H1 (cell line): ENCODE results near the gene MEIS2. TPM values are rescaled to one million over a fixed set of nuclear protein-coding genes. Genes with fewer than 3 reads are reported as not detected.

ENCODE experiments used
- CTCF ChIA-PET: fragments of 300-600 bp; sonication (Branson Sonifier 250); formaldehyde crosslinking; loops from one replicate; lab custom pipeline; 2021; ENCODE audit not compliant: partially characterized antibody; lab: Charles Lee
- POLR2A ChIA-PET: fragments of 300-600 bp; sonication (Branson Sonifier 250); formaldehyde crosslinking; loops from one replicate; lab custom pipeline; 2021; ENCODE audit warnings: inconsistent platforms; ENCODE audit not compliant: partially characterized antibody; lab: Charles Lee
- DNase-seq, 2 experiments: peaks; one replicate each; pipeline versions ENCODE4 v3.0.0 to v3.0.0-alpha.2; 2010 to 2022; ENCODE audit warnings: low spot score in 2 of 2, low read depth in 1 of 2, mixed read lengths in 1 of 2
- FAIRE-seq: peaks from 2 replicates; lab custom pipeline; 2011; peaks lifted over from hg19 to GRCh38; lab: Jason Lieb, UNC
- H2AFZ ChIP-seq: 2 replicates; pipeline ENCODE4 v1.8.1; 2012; ENCODE audit warnings: low read length, inconsistent platforms
- H2AK5ac ChIP-seq: 2 replicates; pipeline ENCODE4 v1.6.1; 2013; ENCODE audit warnings: low read depth, low read length
- H2BK120ac ChIP-seq: replicated peaks from 2 replicates; pipeline ENCODE3; 2013; ENCODE audit warnings: low read depth, low read length, inconsistent platforms
- H2BK12ac ChIP-seq: 2 replicates; pipeline ENCODE4 v1.6.1; 2013; ENCODE audit warnings: low read depth, low read length
- H2BK15ac ChIP-seq: 2 replicates; pipeline ENCODE4 v1.6.1; 2013; ENCODE audit warnings: low read length
- H2BK20ac ChIP-seq: 2 replicates; pipeline ENCODE4 v1.6.1; 2013; ENCODE audit warnings: low read length
- H2BK5ac ChIP-seq: 2 replicates; pipeline ENCODE4 v1.6.1; 2013; ENCODE audit warnings: low read depth, low read length
- H3K14ac ChIP-seq: 2 replicates; pipeline ENCODE4 v1.6.1; 2013; ENCODE audit warnings: inconsistent platforms; ENCODE audit not compliant: insufficient read length
- H3K18ac ChIP-seq: 2 replicates; pipeline ENCODE4 v1.6.1; 2013; ENCODE audit warnings: low read length; ENCODE audit errors: extremely low read depth
- H3K23ac ChIP-seq: 2 replicates; pipeline ENCODE4 v1.6.1; 2013; ENCODE audit warnings: inconsistent platforms; ENCODE audit not compliant: insufficient read length
- H3K23me2 ChIP-seq: 2 replicates; pipeline ENCODE4 v1.6.1; 2013; ENCODE audit warnings: low read depth, low read length
- H3K27ac ChIP-seq: 2 replicates; pipeline ENCODE4 v1.6.1; 2011; ENCODE audit warnings: low read depth, low read length, inconsistent platforms
- H3K27me3 ChIP-seq, 4 experiments: replicated peaks in 1 of 4; 1 replicate in 1 of 4; 2 replicates in 3 of 4; pipeline versions ENCODE4 v1.6.1 to v1.8.1; 2011 to 2013; ENCODE audit warnings: low read length in 3 of 4, mild to moderate bottlenecking in 3 of 4, inconsistent platforms in 2 of 4, mixed read lengths in 2 of 4, moderate library complexity in 1 of 4; ENCODE audit not compliant: control insufficient read depth in 3 of 4, insufficient read depth in 3 of 4; ENCODE audit errors: extremely low read depth in 1 of 4
- H3K36me3 ChIP-seq, 4 experiments: 2 replicates each; pipeline versions ENCODE4 v1.6.1 to v1.8.1; 2011 to 2013; ENCODE audit warnings: mild to moderate bottlenecking in 4 of 4, low read length in 3 of 4, moderate library complexity in 2 of 4, control low read depth in 1 of 4, inconsistent platforms in 1 of 4; ENCODE audit not compliant: insufficient read depth in 4 of 4, control insufficient read depth in 2 of 4
- H3K4ac ChIP-seq: replicated peaks from 2 replicates; pipeline ENCODE3; 2013; ENCODE audit warnings: low read length, low read depth, mixed read lengths, inconsistent platforms; ENCODE audit not compliant: insufficient read length
- H3K4me1 ChIP-seq, 4 experiments: replicated peaks in 1 of 4; 1 replicate in 1 of 4; 2 replicates in 3 of 4; pipeline versions ENCODE4 v1.6.1 to v1.8.1; 2011 to 2013; ENCODE audit warnings: low read length in 3 of 4, inconsistent platforms in 2 of 4, mixed read lengths in 1 of 4; ENCODE audit not compliant: insufficient read depth in 4 of 4, control insufficient read depth in 3 of 4
- H3K4me2 ChIP-seq, 2 experiments: 2 replicates each; pipeline versions ENCODE4 v1.6.1 to v1.8.1; 2011 to 2013; ENCODE audit warnings: low read depth in 2 of 2, low read length in 2 of 2, control low read depth in 1 of 2, inconsistent platforms in 1 of 2, mild to moderate bottlenecking in 1 of 2; ENCODE audit not compliant: insufficient read depth in 1 of 2
- H3K4me3 ChIP-seq, 4 experiments: fragments of 200-600, 300-600 bp in 1 of 4; sonication (generic), shearing (Covaris generic), sonication (Bioruptor Twin) in 1 of 4; 2 replicates each; pipeline versions ENCODE4 v1.5.1 to v1.8.1; 2011 to 2016; ENCODE audit warnings: low read length in 4 of 4, low read depth in 3 of 4, control low read depth in 2 of 4, inconsistent platforms in 2 of 4, mild to moderate bottlenecking in 2 of 4, mixed read lengths in 1 of 4, moderate library complexity in 1 of 4; ENCODE audit not compliant: insufficient read depth in 2 of 4; ENCODE audit errors: extremely low read depth in 1 of 4
- H3K56ac ChIP-seq: replicated peaks from 2 replicates; pipeline ENCODE3; 2013; ENCODE audit warnings: low read depth, mild to moderate bottlenecking, mixed read lengths, low read length, inconsistent platforms; ENCODE audit not compliant: insufficient read length
- H3K79me1 ChIP-seq: 2 replicates; pipeline ENCODE4 v1.6.1; 2013; ENCODE audit warnings: low read depth, low read length, control low read depth
- H3K79me2 ChIP-seq, 2 experiments: 2 replicates each; pipeline versions ENCODE4 v1.6.1 to v1.8.1; 2012 to 2013; ENCODE audit warnings: low read length in 2 of 2, mild to moderate bottlenecking in 2 of 2, inconsistent platforms in 1 of 2; ENCODE audit not compliant: insufficient read depth in 2 of 2, control insufficient read depth in 1 of 2
- H3K9ac ChIP-seq, 4 experiments: replicated peaks in 1 of 4; 1 replicate in 1 of 4; 2 replicates in 3 of 4; pipeline versions ENCODE4 v1.6.1 to v1.8.1; 2011 to 2013; ENCODE audit warnings: low read depth in 3 of 4, low read length in 3 of 4, control low read depth in 2 of 4, mild to moderate bottlenecking in 2 of 4, moderate library complexity in 2 of 4, inconsistent platforms in 1 of 4; ENCODE audit errors: extremely low read depth in 1 of 4
- H3K9me3 ChIP-seq, 2 experiments: 2 replicates each; pipeline versions ENCODE4 v1.6.1 to v1.8.1; 2012 to 2013; ENCODE audit warnings: mild to moderate bottlenecking in 2 of 2, moderate library complexity in 2 of 2, control low read depth in 1 of 2, inconsistent platforms in 1 of 2, low read depth in 1 of 2, low read length in 1 of 2, mixed read lengths in 1 of 2; ENCODE audit not compliant: insufficient read depth in 2 of 2
- H4K20me1 ChIP-seq, 2 experiments: replicated peaks in 1 of 2; 2 replicates each; pipeline versions ENCODE3 to v1.8.1; 2011 to 2013; ENCODE audit warnings: inconsistent platforms in 2 of 2, low read length in 2 of 2, mild to moderate bottlenecking in 1 of 2; ENCODE audit not compliant: insufficient read depth in 2 of 2, control insufficient read depth in 1 of 2
- H4K5ac ChIP-seq: 2 replicates; pipeline ENCODE4 v1.6.1; 2013; ENCODE audit warnings: low read length, low read depth, mixed read lengths, inconsistent platforms; ENCODE audit not compliant: insufficient read length
- H4K8ac ChIP-seq: 2 replicates; pipeline ENCODE4 v1.8.0; 2013; ENCODE audit warnings: mild to moderate bottlenecking, moderate library complexity, low read length, inconsistent platforms; ENCODE audit not compliant: insufficient read depth; ENCODE audit errors: extremely low read depth
- H4K91ac ChIP-seq: replicated peaks from 2 replicates; pipeline ENCODE3; 2013; ENCODE audit warnings: low read length, mixed read lengths, inconsistent platforms; ENCODE audit not compliant: insufficient read length
- BACH1 ChIP-seq: IDR thresholded peaks from 2 replicates; pipeline ENCODE4 v1.6.1; 2012; ENCODE audit warnings: low read length, improper control_type of control experiment
- CBX8 ChIP-seq: fragments of 300-800, 300-1000 bp; sonication (generic); IDR thresholded peaks from 2 replicates; pipeline ENCODE4 v1.7.1; 2016; ENCODE audit warnings: low read depth, low read length, borderline replicate concordance
- CEBPB ChIP-seq: IDR thresholded peaks from 2 replicates; pipeline ENCODE4 v1.6.1; 2012; ENCODE audit warnings: low read depth, low read length
- CTBP2 ChIP-seq: IDR thresholded peaks from 2 replicates; pipeline ENCODE4 v1.7.0; 2011; ENCODE audit warnings: borderline replicate concordance, mild to moderate bottlenecking, moderate library complexity, mixed read lengths, low read length; ENCODE audit not compliant: insufficient read depth, insufficient read length
- GTF2F1 ChIP-seq: IDR thresholded peaks from 2 replicates; pipeline ENCODE4 v1.6.1; 2012; ENCODE audit warnings: low read depth, low read length, improper control_type of control experiment, borderline replicate concordance
- KDM5A ChIP-seq: fragments of 200-600 bp; IDR thresholded peaks from 2 replicates; pipeline ENCODE4 v1.7.1; 2012; ENCODE audit warnings: mild to moderate bottlenecking, low read length, inconsistent platforms, mixed read lengths
- NRF1 ChIP-seq: IDR thresholded peaks from 2 replicates; pipeline ENCODE4 v1.6.1; 2011; ENCODE audit warnings: mild to moderate bottlenecking, low read depth, low read length, improper control_type of control experiment
- POLR2AphosphoS5 ChIP-seq: IDR thresholded peaks from 2 replicates; pipeline ENCODE4 v1.6.1; 2011; ENCODE audit warnings: low read depth, low read length
- RBBP5 ChIP-seq: IDR thresholded peaks from 2 replicates; pipeline ENCODE4 v1.7.1; 2012; ENCODE audit warnings: low read depth, mild to moderate bottlenecking, inconsistent platforms, low read length, moderate library complexity, borderline replicate concordance
- SP1 ChIP-seq: IDR thresholded peaks from 2 replicates; pipeline ENCODE4 v1.6.1; 2011; ENCODE audit warnings: low read depth, low read length
- SP4 ChIP-seq: IDR thresholded peaks from 2 replicates; pipeline ENCODE4 v1.6.1; 2012; ENCODE audit warnings: low read length, inconsistent platforms
- TEAD4 ChIP-seq: IDR thresholded peaks from 2 replicates; pipeline ENCODE4 v1.6.1; 2012; ENCODE audit warnings: low read depth, low read length, inconsistent platforms, mixed read lengths
- YY1 ChIP-seq: IDR thresholded peaks from 2 replicates; pipeline ENCODE4 v1.6.1; 2011; ENCODE audit warnings: low read depth, mild to moderate bottlenecking, low read length
- WGBS, 2 experiments: shearing (Covaris generic) in 1 of 2; methylation state at CpG; one replicate each; pipeline versions ENCODE4 v1.1.6 to v1.1.7; 2013 to 2015; ENCODE audit warnings: low lambda C conversion rate in 2 of 2, mixed read lengths in 2 of 2, inconsistent platforms in 1 of 2, low coverage in 1 of 2, missing lambda C conversion rate in 1 of 2; ENCODE audit not compliant: insufficient replicate concordance in 2 of 2, insufficient coverage in 1 of 2, insufficient read length in 1 of 2; ENCODE audit errors: extremely low coverage in 1 of 2, missing lambda C conversion rate in 1 of 2; 5-methylcytosine and 5-hydroxymethylcytosine counted together
- polyA plus RNA-seq, 7 experiments: library from polyadenylated mRNA; depleted of rRNA in 3 of 7; stranded (reverse) in 5 of 7; unstranded in 2 of 7; fragments of >200 nt in 5 of 7; fragments of 200-250 nt in 2 of 7; gene quantifications; 1 replicate in 5 of 7; 2 replicates in 1 of 7; 4 replicates in 1 of 7; pipeline versions ENCODE4 v1.2.1 to v1.2.3, GENCODE V29; 2011 to 2013; ENCODE audit warnings: missing spikeins in 2 of 7, mixed read lengths in 2 of 7
- total RNA-seq: library from RNA; stranded (reverse); fragmentation: NEBNext Ultra II Directional; extraction: Animal tissue kit (Norgen Biotek cat#: 25700); gene quantifications from 2 replicates; pipeline ENCODE4 v1.2.1, GENCODE V29; 2021

The MEIS2 gene
- total and polyA plus RNA-seq, 2 of the 8 experiments (the other 6 are each of a cell fraction or from before 2014, with no cell fraction given), result 0.22 to 1.2 TPM

DNA sequence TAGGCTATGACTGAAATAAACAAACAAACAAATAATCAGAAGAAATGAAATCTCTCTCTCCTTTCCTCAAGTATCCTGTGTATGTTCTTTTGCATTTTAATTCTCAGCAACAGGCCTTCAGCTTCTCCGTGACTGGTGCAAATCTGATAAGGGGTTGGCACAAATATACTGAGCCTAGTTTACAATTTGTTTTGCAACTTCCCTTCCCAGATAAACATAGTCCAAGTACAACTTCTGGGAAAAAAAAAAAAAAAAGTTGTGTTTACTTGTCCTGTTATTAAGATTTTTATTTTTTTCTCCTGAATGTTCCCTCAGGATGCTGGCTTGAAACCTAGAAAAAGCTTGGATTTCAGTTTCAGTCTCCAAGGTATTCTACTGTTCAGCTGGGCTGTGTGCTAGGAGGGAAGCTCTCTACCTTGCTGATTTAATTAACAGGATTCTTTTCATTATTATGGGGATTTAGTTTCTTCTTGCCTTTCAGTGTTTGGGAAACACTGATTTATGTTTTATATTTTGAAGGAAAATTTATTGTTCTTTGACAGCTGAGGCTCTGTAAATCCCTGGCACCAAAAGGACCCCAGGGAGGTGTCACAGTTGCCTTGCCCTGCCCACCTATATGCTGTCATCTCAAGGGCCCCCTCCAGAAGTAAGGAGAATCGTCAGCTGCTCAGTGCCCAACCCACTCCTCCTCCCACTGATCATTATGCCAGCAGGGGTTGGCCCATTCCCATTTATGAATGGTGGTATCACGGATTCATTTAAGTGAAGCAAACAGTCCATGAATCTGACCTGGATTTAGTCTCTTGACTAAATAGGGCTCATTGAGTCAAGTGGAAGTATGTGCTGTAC, 185.2 kb downstream of the MEIS2 start:
- no peak overlapping the region for H2AK5ac ChIP-seq
- H3K23me2 ChIP-seq, result no peaks in the 10 kb centered on the region
- H3K23ac ChIP-seq, result no peak overlapping the region
- H2BK120ac ChIP-seq, result no peak overlapping the region
- H3K4me3 ChIP-seq, result no peak overlapping the region
- FAIRE-seq (no peak), DNase-seq (no peak)
- H3K36me3 ChIP-seq, result no peaks in the 10 kb centered on the region
- H3K4me1 ChIP-seq, result peaks cover 0 to 3% (median 0%) of the 10 kb centered on the region in 4 experiments; a peak in 1 of 7 replicates
- H3K18ac ChIP-seq, result no peak overlapping the region
- no peak overlapping the region for H3K4ac ChIP-seq
- H2BK15ac ChIP-seq, result no peak overlapping the region
- ChIA-PET CTCF (interaction anchor here (0.6 to 1.5 kb wide), 7 partner anchors 9 to 965 kb away, joined by 3 to 5 read pairs (median 3); no protein-coding TSS in a partner anchor), POLR2A (no interaction called here)
- no peak overlapping the region for H3K4me2 ChIP-seq
- no peak overlapping the region for H4K91ac ChIP-seq
- H3K14ac ChIP-seq, result no peak overlapping the region
- no peak overlapping the region for H4K5ac ChIP-seq
- H3K79me2 ChIP-seq, result no peaks in the 10 kb centered on the region
- no peak overlapping the region for H2BK5ac ChIP-seq
- no peak overlapping the region for H4K8ac ChIP-seq
- H2BK20ac ChIP-seq, result no peak overlapping the region
- no peak overlapping the region for H3K9ac ChIP-seq
- no peaks in the 10 kb centered on the region for H3K9me3 ChIP-seq
- H3K27ac ChIP-seq, result no peak overlapping the region
- H3K79me1 ChIP-seq, result no peaks in the 10 kb centered on the region
- WGBS, 2 experiments, result 83% methylated on average over 3 of the region's 3 CpGs; no CpG with 5 or more reads in 1 of the 2 experiments
- H3K56ac ChIP-seq, result no peak overlapping the region
- no peaks in the 10 kb centered on the region for H4K20me1 ChIP-seq
- H2BK12ac ChIP-seq, result no peak overlapping the region
- H2AFZ ChIP-seq, result no peak overlapping the region
- no peaks in the 10 kb centered on the region for H3K27me3 ChIP-seq
- TF ChIP-seq NRF1, result no peak
- TF ChIP-seq TEAD4, result no peak
- TF ChIP-seq POLR2AphosphoS5, result no peak
- no peak for TF ChIP-seq CTBP2
- no peak for TF ChIP-seq RBBP5
- no peak for TF ChIP-seq SP4
- TF ChIP-seq KDM5A, result no peak
- no peak for TF ChIP-seq GTF2F1
- no peak for TF ChIP-seq YY1
- TF ChIP-seq CBX8, result no peak
- no peak for TF ChIP-seq SP1
- TF ChIP-seq BACH1, result no peak
- TF ChIP-seq CEBPB, result no peak
